Stomach (tissue), 9 donors: ENCODE results near the gene PACS2. TPM values are rescaled to one million over a fixed set of nuclear protein-coding genes. Genes with fewer than 3 reads are reported as not detected.
A peak's percentile ranks its signal among the peaks of the same experiment; 100 is the strongest.

Source experiments
- DNase-seq, 2 donors: peaks; one replicate each; pipeline versions ENCODE4 v3.0.0 to v3.0.0-alpha.2; 2013 to 2019
- H3K27ac ChIP-seq, 5 donors: fragments of 200-600 bp in 4 of 5; sonication (generic) in 4 of 5; one replicate each; pipeline ENCODE4 v1.5.1; 2013 to 2019; ENCODE audit warnings: mild to moderate bottlenecking in 1 of 5, moderate library complexity in 1 of 5
- H3K27me3 ChIP-seq, 3 donors: fragments of 200-600 bp; sonication (generic); one replicate each; pipeline ENCODE4 v1.5.1; 2017 to 2019; ENCODE audit warnings: mixed run types in 1 of 3
- H3K36me3 ChIP-seq, 4 donors: fragments of 200-600 bp; sonication (generic); 1 replicate in 3 of 4; 2 replicates in 1 of 4; pipeline ENCODE4 v1.5.1; 2016 to 2019
- H3K4me1 ChIP-seq, 4 donors: fragments of 200-600 bp; sonication (generic); one replicate each; pipeline ENCODE4 v1.5.1; 2016 to 2019
- H3K4me3 ChIP-seq, 4 donors: fragments of 200-600 bp; sonication (generic) in 3 of 4; one replicate each; pipeline ENCODE4 v1.5.1; 2016 to 2019; ENCODE audit warnings: mild to moderate bottlenecking in 1 of 4
- H3K9me3 ChIP-seq, 4 donors: fragments of 200-600 bp; sonication (generic); one replicate each; pipeline ENCODE4 v1.5.1; 2016 to 2019
- EP300 ChIP-seq: sonication (generic); formaldehyde crosslinking; IDR thresholded peaks from one replicate; pipeline ENCODE4 v1.6.1; 2017; ENCODE audit warnings: antibody characterized with exemption
- POLR2A ChIP-seq, 4 donors: fragments of 450-650 bp; IDR thresholded peaks; one replicate each; pipeline ENCODE4 v1.6.1; 2016; ENCODE audit warnings: antibody characterized with exemption in 4 of 4, control low read depth in 2 of 4, mild to moderate bottlenecking in 1 of 4, moderate library complexity in 1 of 4
- POLR2AphosphoS5 ChIP-seq, 3 donors: sonication (generic); formaldehyde crosslinking; IDR thresholded peaks; one replicate each; pipeline ENCODE4 v1.6.1; 2016; ENCODE audit warnings: antibody characterized with exemption in 3 of 3
- WGBS, 5 donors: extraction: QIAGEN DNeasy Blood & Tissue Kit in 3 of 5; methylation state at CpG; one replicate each; pipeline versions ENCODE4 v1.1.5 to v1.1.7; 2013 to 2018; 5-methylcytosine and 5-hydroxymethylcytosine counted together
- intact Hi-C: fragments of 100-400 bp; cut with DNase I; formaldehyde crosslinking; loops from one replicate; pipeline ENCODE4 v1.15.1; 2023; ENCODE audit warnings: low total_unique reads
- polyA plus RNA-seq, 3 donors: library from polyadenylated mRNA; stranded (reverse); fragments of 200-250 nt; gene quantifications; one replicate each; pipeline ENCODE4 v1.2.3, GENCODE V29; 2013
- total RNA-seq, 5 donors: library from RNA; depleted of rRNA; stranded (reverse); fragments of >200 nt; gene quantifications; one replicate each; pipeline versions ENCODE4 v1.1.0 to v1.2.3, GENCODE V29; 2014 to 2016
- TF ChIP-seq, protein P1 (sequence below), 7 experiments: fragments of 450-650 bp in 4 of 7; fragments of 200-600 bp in 3 of 7; sonication (generic) in 3 of 7; IDR thresholded peaks; one replicate each; pipeline ENCODE4 v1.5.1; 2016 to 2019; ENCODE audit warnings: antibody characterized with exemption in 7 of 7, control low read depth in 2 of 7, mild to moderate bottlenecking in 1 of 7
- donor health status: healthy with polysubstance abuse.
- donor health status: Bipolar disorder and iron deficiency.
- donor health status: healthy.

Gene PACS2
- total and polyA plus RNA-seq, 8 donors: 23.4 to 209 (median 48.8) TPM

- Histone ChIP-seq H3K27ac (peak overlapping the region in 2 of 5 donors; percentile 46 to 58), H3K4me3 (no peak overlapping the region), H3K36me3 (peaks cover 0 to 4% (median 0%) of the 10 kb centered on the region in 4 donors), H3K4me1 (peaks cover 15 to 87% (median 47%) of the 10 kb centered on the region in 4 donors), H3K9me3 (no peaks in the 10 kb centered on the region), H3K27me3 (no peaks in the 10 kb centered on the region)
- intact Hi-C loops: no loop called here
- no peak for DNase-seq
- TF ChIP-seq POLR2AphosphoS5 (IDR thresholded peaks at IDR 0.05) (no peak), POLR2A (IDR thresholded peaks at IDR 0.05) (no peak), EP300 (no peak)
- TF ChIP-seq, protein P1, sequence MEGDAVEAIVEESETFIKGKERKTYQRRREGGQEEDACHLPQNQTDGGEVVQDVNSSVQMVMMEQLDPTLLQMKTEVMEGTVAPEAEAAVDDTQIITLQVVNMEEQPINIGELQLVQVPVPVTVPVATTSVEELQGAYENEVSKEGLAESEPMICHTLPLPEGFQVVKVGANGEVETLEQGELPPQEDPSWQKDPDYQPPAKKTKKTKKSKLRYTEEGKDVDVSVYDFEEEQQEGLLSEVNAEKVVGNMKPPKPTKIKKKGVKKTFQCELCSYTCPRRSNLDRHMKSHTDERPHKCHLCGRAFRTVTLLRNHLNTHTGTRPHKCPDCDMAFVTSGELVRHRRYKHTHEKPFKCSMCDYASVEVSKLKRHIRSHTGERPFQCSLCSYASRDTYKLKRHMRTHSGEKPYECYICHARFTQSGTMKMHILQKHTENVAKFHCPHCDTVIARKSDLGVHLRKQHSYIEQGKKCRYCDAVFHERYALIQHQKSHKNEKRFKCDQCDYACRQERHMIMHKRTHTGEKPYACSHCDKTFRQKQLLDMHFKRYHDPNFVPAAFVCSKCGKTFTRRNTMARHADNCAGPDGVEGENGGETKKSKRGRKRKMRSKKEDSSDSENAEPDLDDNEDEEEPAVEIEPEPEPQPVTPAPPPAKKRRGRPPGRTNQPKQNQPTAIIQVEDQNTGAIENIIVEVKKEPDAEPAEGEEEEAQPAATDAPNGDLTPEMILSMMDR (IDR thresholded peaks at IDR 0.05): no peak
- 90 to 97% (median 91%) methylated on average over 14 to 17 of the region's 17 CpGs for WGBS, 5 donors
Measured at GRCh38 chr14:105329411-105330150, 15.0 kb downstream of the PACS2 start.

DNA sequence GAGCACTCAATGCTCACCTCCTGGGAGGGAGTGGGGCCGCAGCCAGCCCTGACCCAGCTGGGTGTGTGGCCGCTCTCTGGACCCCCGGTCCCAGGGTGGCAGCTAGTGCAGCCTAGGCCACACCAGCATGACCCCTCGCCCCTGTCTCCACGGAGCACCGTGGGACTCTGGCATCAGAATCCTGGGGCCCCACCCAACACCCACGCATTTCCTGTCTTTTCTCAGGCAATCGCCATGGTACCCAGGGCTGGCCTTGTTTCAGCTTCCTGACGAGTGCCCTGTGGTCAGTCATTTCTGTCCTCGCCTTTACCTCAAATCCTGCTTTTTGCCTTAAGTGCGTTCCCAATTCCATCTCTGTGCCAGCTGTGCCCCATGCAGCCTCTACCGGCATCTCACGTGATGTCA, 15.9 kb downstream of the PACS2 start:
- intact Hi-C loops: no loop called here
- Histone ChIP-seq H3K36me3 (peaks cover 0 to 4% (median 0%) of the 10 kb centered on the region in 4 donors), H3K4me1 (peaks cover 9 to 85% (median 39%) of the 10 kb centered on the region in 4 donors), H3K27ac (peak overlapping the region in 3 of 5 donors; percentile 46 to 59 (median 58)), H3K4me3 (no peak overlapping the region), H3K27me3 (no peaks in the 10 kb centered on the region), H3K9me3 (no peaks in the 10 kb centered on the region)
- 51 to 63% (median 60%) methylated on average over 13 of the region's 13 CpGs for WGBS, 5 donors
- no peak for TF ChIP-seq EP300
- TF ChIP-seq POLR2A (IDR thresholded peaks at IDR 0.05): no peak
- TF ChIP-seq, protein P1 (IDR thresholded peaks at IDR 0.05): no peak
- TF ChIP-seq POLR2AphosphoS5 (IDR thresholded peaks at IDR 0.05): no peak
- no peak for DNase-seq

DNA sequence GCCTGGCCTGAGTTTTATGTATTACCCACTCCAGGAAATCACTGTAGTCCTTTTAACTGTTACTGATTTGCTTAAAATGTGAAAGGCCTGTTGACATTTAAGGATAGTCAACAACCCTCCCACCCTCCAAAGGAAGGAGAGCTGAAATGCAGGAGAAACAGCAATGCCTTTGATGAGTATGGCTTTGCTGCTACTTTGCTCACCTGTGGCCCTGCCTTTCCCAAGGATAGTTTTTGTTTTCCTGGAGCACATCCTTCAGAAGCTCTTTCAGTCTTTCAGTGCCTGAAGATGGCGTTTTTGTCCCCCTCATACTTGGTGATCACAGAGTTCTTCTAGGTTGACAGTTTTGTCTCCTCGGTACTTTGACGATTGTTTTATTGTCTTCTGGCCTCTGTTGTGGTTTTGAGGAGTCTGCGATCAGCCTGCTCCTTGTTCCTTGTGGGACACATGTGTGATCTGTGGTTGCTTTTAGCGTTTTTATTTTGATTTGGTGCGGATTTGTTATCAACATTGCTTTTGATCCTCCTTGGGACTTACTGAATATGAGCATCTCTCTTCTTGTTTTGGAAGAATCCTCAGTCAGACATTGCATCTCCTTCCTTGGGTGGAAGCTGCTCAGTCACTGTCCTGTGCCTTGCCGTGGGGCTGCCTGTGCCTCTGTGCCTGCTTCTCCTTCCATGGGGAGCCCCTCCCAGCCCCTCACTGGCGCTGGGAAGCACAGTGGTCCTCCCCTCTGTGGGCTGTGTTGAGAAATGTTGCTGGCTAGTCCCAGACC, 17.2 kb downstream of the PACS2 start:
- H3K36me3 ChIP-seq: peaks cover 0 to 4% (median 0%) of the 10 kb centered on the region in 4 donors
- TF ChIP-seq POLR2A (IDR thresholded peaks at IDR 0.05) (no peak), POLR2AphosphoS5 (IDR thresholded peaks at IDR 0.05) (no peak), EP300 (no peak)
- TF ChIP-seq, protein P1 (IDR thresholded peaks at IDR 0.05): no peak
- no peak for DNase-seq
- intact Hi-C loops: no loop called here
- H3K27me3 ChIP-seq: no peaks in the 10 kb centered on the region
- H3K4me3 ChIP-seq: no peak overlapping the region
- H3K9me3 ChIP-seq: no peaks in the 10 kb centered on the region
- peaks cover 9 to 86% (median 36%) of the 10 kb centered on the region in 4 donors for H3K4me1 ChIP-seq
- H3K27ac ChIP-seq: peak overlapping the region in 1 of 5 donors; percentile 1
- 77 to 88% (median 78%) methylated on average over 8 of the region's 8 CpGs for WGBS, 5 donors

DNA sequence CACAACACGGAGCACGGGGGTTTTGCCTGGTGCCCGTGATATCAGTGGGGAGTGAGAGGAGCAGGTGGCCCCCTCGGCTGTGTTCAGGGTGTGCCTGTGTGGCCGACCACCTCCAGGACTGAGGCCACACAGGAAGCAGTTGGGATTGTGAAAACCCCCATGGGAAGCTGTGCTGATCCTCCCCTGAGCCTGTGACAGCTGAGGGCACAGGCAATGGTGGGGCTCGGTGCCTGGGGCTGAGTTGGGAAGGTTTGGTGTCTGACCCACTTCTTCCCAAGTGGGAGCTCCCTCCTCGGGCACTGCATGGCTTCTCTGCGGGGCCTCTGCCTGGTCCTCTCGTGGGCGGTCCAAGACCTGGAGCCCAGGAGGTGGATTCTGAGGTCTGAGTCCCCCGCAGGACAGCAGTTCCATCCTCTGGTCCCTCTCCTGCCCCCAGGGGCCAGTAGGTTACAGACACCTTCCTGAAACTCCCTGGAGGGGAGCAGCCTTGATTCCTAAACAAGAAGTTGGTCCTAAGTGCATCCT, 17.9 kb downstream of the PACS2 start:
- H3K4me1 ChIP-seq: peaks cover 9 to 86% (median 37%) of the 10 kb centered on the region in 4 donors
- intact Hi-C loops: no loop called here
- no peaks in the 10 kb centered on the region for H3K27me3 ChIP-seq
- H3K9me3 ChIP-seq: no peaks in the 10 kb centered on the region
- TF ChIP-seq EP300 (no peak), POLR2AphosphoS5 (IDR thresholded peaks at IDR 0.05) (no peak), POLR2A (IDR thresholded peaks at IDR 0.05) (no peak)
- TF ChIP-seq, protein P1 (IDR thresholded peaks at IDR 0.05): no peak
- peaks cover 0 to 4% (median 0%) of the 10 kb centered on the region in 4 donors for H3K36me3 ChIP-seq
- H3K27ac ChIP-seq: peak overlapping the region in 1 of 5 donors; percentile 1
- no peak for DNase-seq
- WGBS, 5 donors: 71 to 84% (median 75%) methylated on average over 10 to 11 of the region's 11 CpGs
- no peak overlapping the region for H3K4me3 ChIP-seq
